Left lung (tissue), 10 donors: ENCODE results near the gene RPL15. TPM values are rescaled to one million over a fixed set of nuclear protein-coding genes. Genes with fewer than 3 reads are reported as not detected.
A peak's percentile ranks its signal among the peaks of the same experiment; 100 is the strongest.

ENCODE experiments used
- ATAC-seq: fragments of 200-7000 bp; cut with Tn5 transposase; one replicate; pipeline ENCODE4 v1.9.1; 2020; ENCODE audit warnings: moderate library complexity
- DNase-seq, 4 donors: peaks; one replicate each; pipeline ENCODE4 v3.0.0-alpha.2; 2013 to 2020
- H3K27ac ChIP-seq, 2 donors: fragments of 200-600 bp; sonication (generic) in 1 of 2; one replicate each; pipeline versions ENCODE4 v1.5.0 to v1.8.0; 2020 to 2021
- H3K27me3 ChIP-seq, 2 donors: fragments of 200-600 bp; sonication (generic) in 1 of 2; one replicate each; pipeline versions ENCODE4 v1.5.0 to v1.8.0; 2020 to 2021
- H3K36me3 ChIP-seq, 2 donors: fragments of 200-600 bp; sonication (generic) in 1 of 2; one replicate each; pipeline versions ENCODE4 v1.5.0 to v1.8.0; 2020 to 2021
- H3K4me1 ChIP-seq, 2 donors: fragments of 200-600 bp; one replicate each; pipeline ENCODE4 v1.8.0; 2021
- H3K4me3 ChIP-seq, 2 donors: fragments of 200-600 bp; sonication (generic) in 1 of 2; one replicate each; pipeline versions ENCODE4 v1.5.0 to v1.8.0; 2020 to 2021; ENCODE audit warnings: mild to moderate bottlenecking in 1 of 2
- H3K9me3 ChIP-seq, 2 donors: fragments of 200-600 bp; sonication (generic) in 1 of 2; one replicate each; pipeline versions ENCODE4 v1.5.0 to v1.8.0; 2020 to 2021
- intact Hi-C, 2 donors: fragments of 100-400 bp; cut with DNase I; formaldehyde crosslinking; loops; one replicate each; pipeline versions ENCODE4 v1.11.2 to v1.14.2; 2022
- polyA plus RNA-seq, 6 donors: library from polyadenylated mRNA; unstranded; fragments of 120-200 nt; gene quantifications; one replicate each; pipeline ENCODE4 v1.2.1, GENCODE V29; 2013; ENCODE audit not compliant: insufficient read length in 6 of 6
- total RNA-seq, 2 donors: library from RNA; stranded (reverse); fragmentation: NEBNext Ultra II Directional; extraction: Animal tissue kit (Norgen Biotek cat#: 25700); gene quantifications; one replicate each; pipeline ENCODE4 v1.2.1, GENCODE V29; 2021
- TF ChIP-seq, protein P1 (sequence below), 2 donors: fragments of 200-600 bp; sonication (generic) in 1 of 2; IDR thresholded peaks; one replicate each; pipeline versions ENCODE4 v1.5.0 to v1.8.0; 2021; ENCODE audit warnings: antibody characterized with exemption in 2 of 2
- donor health status: DM: no; HTN: yes; CAD: no.
- donor health status: DM: no; HTN: no; CAD: no.

Gene RPL15
- total and polyA plus RNA-seq, 8 donors, result 1,425 to 3,061 (median 2,779) TPM

DNA sequence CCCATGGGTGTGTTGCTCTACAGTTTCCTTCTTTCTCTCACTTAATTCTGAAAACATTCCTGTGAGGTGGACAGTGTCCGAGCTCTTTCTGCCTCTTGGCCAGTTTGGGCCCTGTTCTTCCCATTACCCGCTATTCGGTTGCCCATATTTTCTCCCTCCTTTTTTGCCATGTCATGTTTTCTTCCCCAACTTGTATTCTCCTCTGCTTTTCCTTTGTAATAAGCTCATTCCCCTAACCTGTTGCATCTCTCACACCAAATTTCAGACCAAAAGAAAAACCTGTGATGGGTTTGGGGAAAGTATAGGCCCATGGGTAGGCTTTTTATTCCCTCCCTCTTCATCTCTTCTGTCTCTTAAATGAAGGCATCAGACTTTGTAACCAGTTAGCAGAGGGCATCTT, 30.6 kb upstream of the RPL15 start:
- no peak for DNase-seq
- no peak for ATAC-seq
- Histone ChIP-seq H3K4me1 (peaks cover 0 to 26% of the 10 kb centered on the region in 2 donors), H3K27me3 (no peaks in the 10 kb centered on the region), H3K27ac (no peak overlapping the region), H3K4me3 (no peak overlapping the region), H3K9me3 (no peaks in the 10 kb centered on the region), H3K36me3 (peaks cover 0 to 26% of the 10 kb centered on the region in 2 donors)
- TF ChIP-seq, protein P1, sequence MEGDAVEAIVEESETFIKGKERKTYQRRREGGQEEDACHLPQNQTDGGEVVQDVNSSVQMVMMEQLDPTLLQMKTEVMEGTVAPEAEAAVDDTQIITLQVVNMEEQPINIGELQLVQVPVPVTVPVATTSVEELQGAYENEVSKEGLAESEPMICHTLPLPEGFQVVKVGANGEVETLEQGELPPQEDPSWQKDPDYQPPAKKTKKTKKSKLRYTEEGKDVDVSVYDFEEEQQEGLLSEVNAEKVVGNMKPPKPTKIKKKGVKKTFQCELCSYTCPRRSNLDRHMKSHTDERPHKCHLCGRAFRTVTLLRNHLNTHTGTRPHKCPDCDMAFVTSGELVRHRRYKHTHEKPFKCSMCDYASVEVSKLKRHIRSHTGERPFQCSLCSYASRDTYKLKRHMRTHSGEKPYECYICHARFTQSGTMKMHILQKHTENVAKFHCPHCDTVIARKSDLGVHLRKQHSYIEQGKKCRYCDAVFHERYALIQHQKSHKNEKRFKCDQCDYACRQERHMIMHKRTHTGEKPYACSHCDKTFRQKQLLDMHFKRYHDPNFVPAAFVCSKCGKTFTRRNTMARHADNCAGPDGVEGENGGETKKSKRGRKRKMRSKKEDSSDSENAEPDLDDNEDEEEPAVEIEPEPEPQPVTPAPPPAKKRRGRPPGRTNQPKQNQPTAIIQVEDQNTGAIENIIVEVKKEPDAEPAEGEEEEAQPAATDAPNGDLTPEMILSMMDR (IDR thresholded peaks at IDR 0.05), result no peak
- intact Hi-C loops, result no loop called here

DNA sequence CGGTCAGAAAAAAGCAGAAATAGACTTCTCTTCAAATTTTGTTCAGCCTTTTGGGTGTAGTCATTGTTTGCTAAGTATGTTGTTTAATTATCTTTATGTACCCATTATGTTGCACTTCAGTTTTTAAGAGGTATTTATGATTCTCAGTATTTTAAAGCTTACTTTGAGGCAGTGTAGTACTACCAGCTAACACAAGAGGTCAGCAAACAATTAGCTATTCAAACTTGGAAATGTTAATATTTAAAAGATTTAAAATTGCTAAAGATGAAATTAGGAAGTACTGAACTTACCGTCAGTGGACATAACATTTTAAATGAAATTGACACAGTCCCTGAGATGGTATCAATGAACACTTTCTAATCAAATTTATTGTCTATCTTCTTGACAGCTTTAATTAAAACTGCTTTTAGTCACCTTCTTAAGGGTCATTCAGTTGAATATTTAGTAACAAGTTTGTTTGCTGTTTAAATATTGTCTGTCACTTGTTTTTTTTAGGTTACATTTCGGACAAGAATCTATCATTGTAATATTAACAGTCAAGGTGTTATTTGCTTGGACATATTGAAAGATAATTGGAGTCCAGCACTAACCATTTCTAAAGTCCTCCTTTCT, 28.2 kb upstream of the RPL15 start:
- no peaks in the 10 kb centered on the region for H3K27me3 ChIP-seq
- H3K4me1 ChIP-seq, result peaks cover 0 to 29% of the 10 kb centered on the region in 2 donors
- no peak overlapping the region for H3K4me3 ChIP-seq
- intact Hi-C loops, result no loop called here
- ATAC-seq (peak; percentile 77), DNase-seq (peak in 1 of 4 donors; percentile 51)
- peaks cover 0 to 12% of the 10 kb centered on the region in 2 donors for H3K36me3 ChIP-seq
- TF ChIP-seq, protein P1 (IDR thresholded peaks at IDR 0.05), result peak; percentile 71 to 86
- peak overlapping the region in 1 of 2 donors; percentile 31 for H3K27ac ChIP-seq
- H3K9me3 ChIP-seq, result no peaks in the 10 kb centered on the region

DNA sequence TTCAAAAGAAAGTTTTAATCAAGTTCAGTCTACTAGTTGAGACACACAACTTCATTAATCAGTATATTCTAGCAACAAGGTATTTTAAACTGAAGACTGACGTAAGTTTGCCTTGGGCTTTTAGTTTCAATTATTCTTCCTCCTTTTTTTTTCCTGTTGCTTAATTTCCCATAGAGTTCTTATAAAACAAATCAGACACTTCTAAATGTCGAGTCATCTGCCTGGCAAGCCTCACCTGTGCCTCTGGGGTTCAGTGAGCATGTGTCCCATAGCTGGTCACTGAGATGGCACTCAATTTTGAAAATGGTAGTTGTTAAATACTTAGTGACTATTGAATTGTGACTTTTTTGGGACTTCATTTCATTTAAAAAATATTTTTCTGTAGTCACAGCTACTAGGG, 27.5 kb upstream of the RPL15 start:
- Histone ChIP-seq H3K27ac (peak overlapping the region in 1 of 2 donors; percentile 31), H3K4me3 (no peak overlapping the region), H3K9me3 (no peaks in the 10 kb centered on the region), H3K4me1 (peaks cover 0 to 29% of the 10 kb centered on the region in 2 donors), H3K27me3 (no peaks in the 10 kb centered on the region), H3K36me3 (peaks cover 0 to 12% of the 10 kb centered on the region in 2 donors)
- DNase-seq (no peak), ATAC-seq (no peak)
- TF ChIP-seq, protein P1 (IDR thresholded peaks at IDR 0.05), result no peak
- intact Hi-C loops, result no loop called here

DNA sequence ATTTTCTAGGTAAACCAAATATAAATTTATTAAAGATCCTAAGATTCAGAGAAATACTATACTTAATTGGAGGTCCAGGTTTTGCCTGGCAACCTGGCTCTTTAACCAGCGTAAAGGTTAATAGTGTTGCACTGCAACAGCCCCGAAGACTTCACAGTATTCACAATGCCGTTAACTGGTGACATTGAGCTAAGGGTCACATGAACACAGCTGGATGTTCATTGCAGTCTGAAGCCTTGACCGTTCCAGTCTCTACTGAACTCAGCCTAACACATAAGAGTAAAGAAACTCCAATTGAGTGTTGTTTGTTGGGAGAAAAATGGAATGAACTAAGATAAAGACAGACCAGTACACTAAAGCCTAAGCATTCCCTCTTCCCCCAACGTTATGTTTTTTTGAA, 27.0 kb upstream of the RPL15 start:
- Histone ChIP-seq H3K4me1 (peaks cover 0 to 25% of the 10 kb centered on the region in 2 donors), H3K27me3 (no peaks in the 10 kb centered on the region), H3K4me3 (no peak overlapping the region), H3K36me3 (peaks cover 0 to 12% of the 10 kb centered on the region in 2 donors), H3K27ac (no peak overlapping the region), H3K9me3 (no peaks in the 10 kb centered on the region)
- TF ChIP-seq, protein P1 (IDR thresholded peaks at IDR 0.05), result no peak
- no peak for ATAC-seq
- intact Hi-C loops, result no loop called here
- no peak for DNase-seq

DNA sequence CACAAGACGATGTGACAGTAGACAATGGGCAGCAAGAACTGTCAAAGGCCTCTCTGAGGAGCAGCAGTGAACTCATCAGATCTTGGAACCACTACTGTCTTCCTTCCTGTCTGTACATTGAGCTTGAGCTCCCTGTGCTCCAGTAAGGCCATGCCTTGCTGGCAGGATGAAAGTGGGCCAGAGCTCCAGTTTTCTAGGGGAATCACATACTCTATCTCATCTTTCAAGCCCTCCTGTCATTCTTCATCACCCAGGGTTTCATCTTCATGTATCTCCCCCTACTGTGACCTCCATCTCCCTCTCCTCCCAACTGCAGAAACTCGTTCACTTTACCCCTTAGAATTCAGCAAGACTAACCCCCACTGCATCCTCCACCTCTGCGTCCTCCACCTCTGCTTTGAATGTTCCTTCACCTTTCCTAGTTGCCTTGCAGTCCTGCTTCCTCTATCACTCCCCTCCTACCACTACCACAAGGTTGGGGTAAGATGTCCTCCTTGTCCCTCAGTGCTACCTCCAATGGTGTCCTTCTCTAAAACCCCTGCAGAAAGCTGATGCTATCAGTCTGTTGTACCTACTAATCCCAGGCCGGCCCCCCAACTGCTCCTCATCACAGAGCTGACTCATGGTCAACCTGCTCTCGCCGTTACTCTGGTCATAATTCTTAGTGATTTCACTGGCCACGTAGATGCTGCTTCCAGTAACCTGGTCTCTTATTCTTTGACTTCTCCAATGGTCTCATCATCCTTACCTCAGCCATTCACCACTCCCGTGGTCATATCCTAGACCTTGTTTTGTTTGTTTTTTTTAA, 22.5 kb upstream of the RPL15 start:
- Histone ChIP-seq H3K36me3 (peaks cover 0 to 27% of the 10 kb centered on the region in 2 donors), H3K9me3 (no peaks in the 10 kb centered on the region), H3K4me3 (no peak overlapping the region), H3K27ac (no peak overlapping the region), H3K27me3 (no peaks in the 10 kb centered on the region), H3K4me1 (peaks cover 0 to 4% of the 10 kb centered on the region in 2 donors)
- DNase-seq (no peak), ATAC-seq (no peak)
- TF ChIP-seq, protein P1 (IDR thresholded peaks at IDR 0.05), result no peak
- intact Hi-C loops, result no loop called here
